Tibial nerve (tissue), 4 donors: ENCODE measurements around the gene FTH1.

Source experiments
- CTCF ChIP-seq, 5 experiments: fragments of 200-600 bp in 3 of 5; fragments of 450-650 bp in 2 of 5; sonication (generic) in 3 of 5; IDR thresholded peaks; one replicate each; pipeline ENCODE4 v1.5.1; 2016 to 2019; ENCODE audit warnings: antibody characterized with exemption in 5 of 5, mild to moderate bottlenecking in 3 of 5, moderate library complexity in 2 of 5
- EP300 ChIP-seq, 2 donors: sonication (generic); formaldehyde crosslinking; IDR thresholded peaks; one replicate each; pipeline ENCODE4 v1.6.1; 2017; ENCODE audit warnings: antibody characterized with exemption in 2 of 2, mild to moderate bottlenecking in 1 of 2
- POLR2A ChIP-seq, 2 donors: fragments of 450-650 bp; IDR thresholded peaks; one replicate each; pipeline ENCODE4 v1.6.1; 2017; ENCODE audit warnings: antibody characterized with exemption in 2 of 2, mild to moderate bottlenecking in 2 of 2, moderate library complexity in 2 of 2

- TF ChIP-seq CTCF (IDR thresholded peaks at IDR 0.05) = no peak
- TF ChIP-seq POLR2A (IDR thresholded peaks at IDR 0.05) = no peak
- no peak for TF ChIP-seq EP300 (IDR thresholded peaks at IDR 0.05)
Measured at GRCh38 chr11:61958590-61958989, 8.8 kb downstream of the FTH1 start.
